ENCODE data around the gene LRRC18. TPM values are rescaled to one million over a fixed set of nuclear protein-coding genes. Genes with fewer than 3 reads are reported as not detected.
A peak's percentile ranks its signal among the peaks of the same experiment; 100 is the strongest.

The LRRC18 gene
- total RNA-seq, 2 donors from 2014 or later = not detected

DNA sequence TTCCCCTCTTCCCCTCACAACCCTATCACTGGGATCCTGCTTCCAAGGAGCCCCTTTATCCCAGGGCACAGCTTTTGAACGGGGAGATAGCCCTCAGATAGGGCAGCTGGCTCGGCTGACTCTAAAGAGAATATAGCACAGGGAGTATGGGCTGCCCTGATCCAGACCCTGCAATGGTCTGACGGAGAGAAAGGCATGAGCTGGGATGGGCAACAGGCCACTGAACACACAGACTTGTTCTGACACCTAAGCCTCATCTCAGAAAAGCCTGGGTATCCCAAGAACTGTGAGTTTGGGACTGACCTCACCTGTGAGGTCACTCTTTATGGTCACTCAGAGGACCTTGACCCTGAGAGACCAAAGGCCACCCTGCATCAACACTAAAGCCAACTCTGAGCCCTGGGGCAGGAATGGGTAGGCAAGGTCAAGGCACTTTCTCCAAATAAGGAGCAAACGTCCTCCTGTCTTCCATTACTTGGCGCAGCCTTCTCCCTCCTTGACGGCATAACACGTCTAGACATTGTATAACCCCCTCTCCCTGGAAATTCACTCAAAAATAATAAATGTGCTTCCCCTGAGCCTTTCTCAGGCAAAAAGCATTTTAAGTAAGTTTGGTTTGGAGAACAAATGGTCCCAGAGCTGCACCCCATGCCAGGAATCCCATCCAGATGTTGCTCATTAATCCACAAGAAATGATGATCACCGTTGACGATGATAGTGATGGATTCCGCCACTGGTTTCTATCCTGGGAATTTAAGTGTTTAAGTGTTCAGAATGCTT lies 8.2 kb upstream of the LRRC18 start:
- ATAC-seq = no peak
- intact Hi-C loops (cut with DNase I, micrococcal nuclease) = no loop called here
- no peak for DNase-seq

GRCh38 chr10:48946891-48947500 lies 7.4 kb upstream of the LRRC18 start:
- DNase-seq (no peak), ATAC-seq (no peak)
- intact Hi-C loops (cut with DNase I, micrococcal nuclease) = no loop called here

GRCh38 chr10:48946332-48946731 lies 6.7 kb upstream of the LRRC18 start:
- ATAC-seq = peak; percentile 39
- no peak for DNase-seq
- intact Hi-C loops (cut with DNase I, micrococcal nuclease) = no loop called here

DNA sequence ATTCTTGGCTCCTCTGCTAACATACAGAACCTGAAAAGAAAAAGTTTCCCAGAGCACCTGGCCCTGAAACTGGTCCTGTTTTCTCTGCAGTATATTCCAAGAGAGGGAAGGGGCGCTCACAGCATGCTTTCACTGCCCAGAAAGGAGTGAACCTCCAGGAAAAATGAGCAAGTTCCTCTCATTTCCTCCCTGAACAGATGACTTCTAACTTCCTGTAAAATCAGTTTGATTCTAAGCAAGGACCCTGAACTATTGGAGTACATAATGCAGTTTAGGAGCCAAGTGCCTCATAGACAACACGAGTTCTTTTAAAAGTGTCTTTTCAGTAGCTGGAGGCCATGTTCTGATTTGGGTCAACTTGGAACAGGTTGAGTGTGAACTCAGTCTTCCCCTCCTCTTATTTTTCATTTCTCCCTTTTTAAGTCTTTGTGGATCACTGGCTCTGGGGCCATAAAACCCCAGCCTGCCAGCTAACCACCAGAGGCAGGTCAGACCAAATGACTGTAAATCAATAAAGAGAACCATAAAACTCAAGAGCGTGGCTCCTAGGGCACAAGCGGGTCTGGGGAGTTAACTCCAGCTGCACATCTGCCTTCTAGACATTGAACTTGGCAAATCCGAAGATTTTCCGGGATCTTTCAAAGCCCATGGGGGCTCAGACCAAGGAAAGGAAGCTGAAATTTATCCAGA lies 5.9 kb upstream of the LRRC18 start:
- ATAC-seq = peak; percentile 98

GRCh38 chr10:48944171-48944570 lies 4.5 kb upstream of the LRRC18 start:
- intact Hi-C loops (cut with DNase I, micrococcal nuclease) = no loop called here
- ATAC-seq = no peak
- DNase-seq = no peak

More for the DNA sequence above, 5.9 kb upstream of the LRRC18 start:
- DNase-seq = peak; percentile 38 to 41
- intact Hi-C loops (cut with DNase I, micrococcal nuclease) = no loop called here

- ATAC-seq (no peak), DNase-seq (no peak)
- intact Hi-C loops (cut with DNase I, micrococcal nuclease) = no loop called here
Observed at GRCh38 chr10:48943096-48943495, 3.5 kb upstream of the LRRC18 start.

GRCh38 chr10:48941427-48942075 lies 1.9 kb upstream of the LRRC18 start:
- intact Hi-C loops (cut with DNase I, micrococcal nuclease) = no loop called here
- no peak for DNase-seq
- ATAC-seq = no peak

- ATAC-seq (no peak), DNase-seq (no peak)
- intact Hi-C loops (cut with DNase I, micrococcal nuclease) = no loop called here
Observed at GRCh38 chr10:48940958-48941357, 1.3 kb upstream of the LRRC18 start.

DNA sequence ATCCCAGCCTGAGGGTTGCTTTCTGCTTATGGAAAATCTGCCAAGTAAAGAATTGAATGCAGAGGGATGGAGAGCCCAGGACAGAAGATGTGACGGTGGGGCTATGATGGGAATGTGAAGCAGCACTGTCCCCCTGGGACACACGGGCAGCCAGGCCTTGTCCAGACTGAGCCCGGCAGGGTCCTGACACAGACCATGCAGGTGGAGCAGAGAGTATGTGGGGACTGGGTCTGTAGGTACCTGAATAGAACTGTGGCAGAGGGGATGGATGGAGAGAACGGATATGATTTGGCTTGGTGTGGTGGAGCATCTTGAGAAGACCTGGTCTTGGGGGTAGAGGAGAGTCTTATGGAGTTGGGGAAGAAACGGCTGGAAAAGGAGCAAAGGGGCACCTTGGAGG lies 732 bp upstream of the LRRC18 start:
- intact Hi-C loops (cut with DNase I, micrococcal nuclease) = no loop called here
- ATAC-seq = no peak

DNA sequence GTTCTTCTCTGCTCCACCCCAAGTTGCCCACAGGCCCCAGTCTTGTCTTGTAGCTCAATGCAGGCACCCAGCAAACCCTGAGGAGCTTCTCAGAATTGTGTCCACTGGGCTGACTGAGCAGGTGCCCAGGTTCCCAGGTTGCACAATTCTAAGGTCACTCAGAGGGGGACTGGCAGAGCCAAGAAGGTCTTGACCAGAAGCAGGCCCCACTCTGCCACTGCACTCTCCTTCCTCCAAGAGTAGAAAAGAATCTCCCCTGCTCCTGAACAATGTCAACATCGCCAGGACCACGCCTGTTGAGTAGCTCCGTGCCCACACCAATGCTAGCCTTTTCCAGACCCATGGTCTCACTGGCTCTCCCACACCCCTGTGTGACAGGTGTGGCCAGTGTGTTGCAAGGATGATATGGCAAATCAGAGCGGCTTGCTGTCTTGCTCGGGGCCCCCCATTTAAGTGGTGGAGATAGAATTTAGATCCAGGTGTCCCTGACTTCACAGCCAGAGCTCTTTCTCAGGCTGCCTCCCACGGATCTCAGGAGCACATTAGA lies 577 bp downstream of the LRRC18 start:
- intact Hi-C loops (cut with DNase I, micrococcal nuclease) = no loop called here
- ATAC-seq (no peak), DNase-seq (no peak)

More for the DNA sequence above, 732 bp upstream of the LRRC18 start:
- no peak for DNase-seq

GRCh38 chr10:48938281-48938680 lies 1.4 kb downstream of the LRRC18 start:
- intact Hi-C loops (cut with DNase I, micrococcal nuclease) = no loop called here
- no peak for ATAC-seq
- no peak for DNase-seq

DNA sequence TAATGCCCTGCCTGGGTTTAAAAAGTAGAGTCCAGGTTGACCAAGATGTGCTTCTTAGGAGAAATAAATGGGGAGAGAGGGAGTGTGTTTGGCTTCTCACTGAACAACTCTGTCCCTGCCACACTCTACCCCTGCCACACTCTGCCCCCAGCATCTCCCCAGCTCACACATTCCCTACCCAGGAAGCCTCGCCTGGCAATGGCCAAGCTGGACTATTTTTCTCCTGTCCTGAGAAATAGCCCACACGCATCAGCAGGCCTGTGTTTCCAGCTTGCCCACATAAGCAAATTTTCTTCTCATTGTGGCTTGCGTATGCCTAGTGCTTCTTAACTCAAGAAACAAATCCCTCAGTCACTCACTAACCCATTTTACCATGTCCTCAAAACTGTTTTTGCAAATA lies 1.8 kb downstream of the LRRC18 start:
- ATAC-seq = no peak
- intact Hi-C loops (cut with DNase I, micrococcal nuclease) = no loop called here
- DNase-seq = no peak

DNA sequence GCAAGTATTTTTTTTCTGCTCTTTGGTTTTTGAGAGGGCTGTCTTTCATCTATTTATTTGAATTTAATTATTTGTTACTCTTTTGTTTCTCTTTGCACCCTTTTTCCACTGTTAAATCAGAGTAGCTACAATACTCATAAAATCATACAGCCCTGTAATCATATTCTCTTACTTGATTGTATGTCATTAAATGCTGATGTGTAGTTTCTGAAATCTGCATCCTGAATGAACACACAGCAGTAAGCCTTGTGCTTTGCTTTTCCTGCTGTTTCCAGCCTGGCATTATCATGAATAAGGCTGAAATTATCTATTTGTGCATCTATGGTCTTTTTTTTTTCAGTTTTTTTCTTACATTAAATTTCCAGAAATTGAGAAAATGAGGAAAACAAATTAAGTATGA lies 4.1 kb downstream of the LRRC18 start:
- no peak for ATAC-seq
- intact Hi-C loops (cut with DNase I, micrococcal nuclease) = no loop called here
- no peak for DNase-seq

DNA sequence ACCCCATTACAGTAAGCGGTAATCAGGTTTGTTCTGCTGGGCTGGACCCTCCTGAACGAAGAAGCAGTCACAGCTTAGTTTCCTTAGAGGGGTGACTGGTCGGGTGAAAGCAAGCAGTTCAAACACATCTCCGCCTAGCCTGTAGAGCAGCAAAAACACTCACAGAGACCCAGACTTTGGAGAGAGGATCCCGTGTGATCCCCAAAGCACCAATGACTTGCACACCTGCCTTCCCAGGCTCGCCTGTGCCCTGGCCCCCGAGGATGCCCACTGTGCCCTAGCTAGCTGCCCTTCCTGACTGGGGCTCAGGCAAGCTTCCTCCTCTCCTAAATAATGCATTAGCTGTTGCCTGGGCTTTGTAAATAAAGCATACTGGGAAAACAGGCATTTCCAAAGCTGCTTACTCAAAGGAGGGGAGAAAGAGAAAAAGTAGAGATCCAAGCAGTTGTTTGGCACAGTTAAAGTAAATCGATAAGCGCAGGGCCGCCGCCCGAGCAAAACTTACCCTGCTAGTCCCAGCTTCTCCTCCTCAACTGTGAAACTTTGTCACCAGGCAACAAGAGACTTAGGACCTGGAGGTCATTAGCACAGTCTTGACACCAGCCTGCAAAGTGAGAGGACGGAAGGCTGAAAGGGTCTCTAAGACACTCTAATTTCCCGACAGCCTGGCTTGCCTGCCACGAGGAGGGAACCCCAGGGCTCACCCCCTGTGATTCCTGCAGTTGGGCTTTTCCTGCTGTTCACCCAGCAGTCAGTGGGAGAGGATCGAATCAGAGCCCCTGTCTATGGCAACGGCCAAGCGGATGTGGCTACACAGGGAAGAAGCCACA lies 4.8 kb downstream of the LRRC18 start:
- intact Hi-C loops (cut with DNase I, micrococcal nuclease) = no loop called here
- ATAC-seq = no peak
- DNase-seq = no peak

- DNase-seq = no peak
- ATAC-seq = no peak
- intact Hi-C loops (cut with DNase I, micrococcal nuclease) = no loop called here
Observed at GRCh38 chr10:48932831-48933664, 6.6 kb downstream of the LRRC18 start.

GRCh38 chr10:48931188-48931587 lies 8.5 kb downstream of the LRRC18 start:
- intact Hi-C loops (cut with DNase I, micrococcal nuclease) = no loop called here
- ATAC-seq (no peak), DNase-seq (no peak)

- intact Hi-C loops (cut with DNase I, micrococcal nuclease) = no loop called here
- ATAC-seq (no peak), DNase-seq (no peak)
Observed at GRCh38 chr10:48929413-48929990, 10.1 kb downstream of the LRRC18 start.

Measured in left colon (tissue), 2 donors.